OCI-LY1 (cell line): Measurements from ENCODE around the gene WDR53.

Source experiments
- EZH2 ChIP-seq: fragments of 200-600 bp; sonication (generic), shearing (Covaris generic); IDR thresholded peaks from 2 replicates; pipeline ENCODE4 v1.8.0; 2017; ENCODE audit warnings: borderline replicate concordance, mixed run types, mild to moderate bottlenecking, antibody characterized with exemption, low read length, moderate library complexity, mixed read lengths
- TF ChIP-seq, protein P1 (sequence below): fragments of 200-600 bp; sonication (generic), shearing (Covaris generic); IDR thresholded peaks from 2 replicates; pipeline ENCODE4 v1.5.1; 2017; ENCODE audit warnings: mild to moderate bottlenecking, antibody characterized with exemption, low read length, moderate library complexity, mixed read lengths

DNA sequence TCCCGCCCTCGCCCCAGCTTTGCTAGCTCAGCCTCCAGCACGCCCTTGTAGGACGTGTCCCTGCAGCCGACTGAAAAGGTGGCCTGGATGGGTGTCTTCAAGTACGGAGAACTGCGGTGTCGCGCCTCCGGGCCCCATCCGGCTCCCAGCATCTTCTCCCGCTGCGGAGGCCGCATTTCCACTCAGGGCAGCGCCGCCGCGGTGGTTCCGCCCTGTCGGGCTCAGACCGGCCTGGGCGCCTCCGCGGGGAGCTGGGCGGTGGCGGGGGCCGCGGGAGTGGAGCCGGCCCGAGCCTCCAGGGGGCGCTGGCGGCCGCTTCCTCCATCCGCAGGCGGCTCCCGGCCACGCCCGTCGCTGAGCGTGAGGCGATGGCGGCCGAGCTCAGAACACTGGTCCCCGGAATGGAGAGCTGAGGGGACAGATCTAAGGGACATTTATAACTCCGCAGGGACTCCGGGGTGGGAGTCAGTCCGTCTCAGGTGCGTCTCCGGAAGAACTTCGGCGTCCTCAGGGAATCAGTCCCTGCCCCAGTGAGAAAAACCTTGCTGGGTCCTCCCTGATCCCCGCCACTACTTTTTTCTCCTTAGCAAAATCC, 39.6 kb downstream of the WDR53 start:
- TF ChIP-seq, protein P1, sequence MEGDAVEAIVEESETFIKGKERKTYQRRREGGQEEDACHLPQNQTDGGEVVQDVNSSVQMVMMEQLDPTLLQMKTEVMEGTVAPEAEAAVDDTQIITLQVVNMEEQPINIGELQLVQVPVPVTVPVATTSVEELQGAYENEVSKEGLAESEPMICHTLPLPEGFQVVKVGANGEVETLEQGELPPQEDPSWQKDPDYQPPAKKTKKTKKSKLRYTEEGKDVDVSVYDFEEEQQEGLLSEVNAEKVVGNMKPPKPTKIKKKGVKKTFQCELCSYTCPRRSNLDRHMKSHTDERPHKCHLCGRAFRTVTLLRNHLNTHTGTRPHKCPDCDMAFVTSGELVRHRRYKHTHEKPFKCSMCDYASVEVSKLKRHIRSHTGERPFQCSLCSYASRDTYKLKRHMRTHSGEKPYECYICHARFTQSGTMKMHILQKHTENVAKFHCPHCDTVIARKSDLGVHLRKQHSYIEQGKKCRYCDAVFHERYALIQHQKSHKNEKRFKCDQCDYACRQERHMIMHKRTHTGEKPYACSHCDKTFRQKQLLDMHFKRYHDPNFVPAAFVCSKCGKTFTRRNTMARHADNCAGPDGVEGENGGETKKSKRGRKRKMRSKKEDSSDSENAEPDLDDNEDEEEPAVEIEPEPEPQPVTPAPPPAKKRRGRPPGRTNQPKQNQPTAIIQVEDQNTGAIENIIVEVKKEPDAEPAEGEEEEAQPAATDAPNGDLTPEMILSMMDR, result peak; percentile 92
- TF ChIP-seq EZH2, result no peak
